Pancreas (tissue), 10 donors: ENCODE measurements around the gene KDM2A. TPM values are rescaled to one million over a fixed set of nuclear protein-coding genes. Genes with fewer than 3 reads are reported as not detected.
A peak's percentile ranks its signal among the peaks of the same experiment; 100 is the strongest.

Experiments used
- ATAC-seq, 4 donors: fragments of 200-7000 bp; cut with Tn5 transposase; one replicate each; pipeline versions ENCODE4 v1.8.0 to v1.9.1; 2020; ENCODE audit warnings: mild to moderate bottlenecking in 4 of 4, moderate library complexity in 4 of 4
- DNase-seq, 6 donors: peaks; one replicate each; pipeline ENCODE4 v3.0.0-alpha.2; 2020
- FAIRE-seq: peaks from 2 replicates; lab custom pipeline; 2012; peaks lifted over from hg19 to GRCh38; lab: Jason Lieb, UNC
- H3K27ac ChIP-seq, 4 donors: fragments of 200-600 bp; sonication (generic); 1 replicate in 3 of 4; 2 replicates in 1 of 4; pipeline versions ENCODE4 v1.5.0 to v1.8.0; 2020
- H3K27me3 ChIP-seq, 4 donors: fragments of 200-600 bp; one replicate each; pipeline ENCODE4 v1.8.0; 2021
- H3K36me3 ChIP-seq, 3 donors: fragments of 200-600 bp; sonication (generic) in 1 of 3; one replicate each; pipeline versions ENCODE4 v1.5.0 to v1.8.0; 2020 to 2021
- H3K4me1 ChIP-seq, 3 donors: fragments of 200-600 bp; one replicate each; pipeline ENCODE4 v1.8.0; 2021
- H3K4me3 ChIP-seq, 4 donors: fragments of 200-600 bp; sonication (generic) in 2 of 4; one replicate each; pipeline versions ENCODE4 v1.5.0 to v1.8.0; 2020 to 2021
- H3K9me3 ChIP-seq, 4 donors: fragments of 200-600 bp; one replicate each; pipeline ENCODE4 v1.8.0; 2021
- CTCF ChIP-seq, 4 donors: fragments of 200-600 bp; sonication (generic) in 3 of 4; IDR thresholded peaks; one replicate each; pipeline versions ENCODE4 v1.5.0 to v1.8.0; 2021; ENCODE audit warnings: antibody characterized with exemption in 4 of 4
- WGBS, 2 donors: extraction: QIAGEN DNeasy Blood & Tissue Kit; methylation state at CpG; one replicate each; pipeline ENCODE4 v1.1.7; 2013; 5-methylcytosine and 5-hydroxymethylcytosine counted together
- intact Hi-C, 3 donors: fragments of 100-400 bp; cut with DNase I; formaldehyde crosslinking; loops; one replicate each; pipeline versions ENCODE4 v1.11.1 to v1.14.2; 2022
- polyA plus RNA-seq, 2 donors: library from polyadenylated mRNA; stranded (reverse); fragments of 200-250 nt; gene quantifications; one replicate each; pipeline ENCODE4 v1.2.3, GENCODE V29; 2013
- total RNA-seq, 6 donors: library from RNA; stranded (reverse); fragmentation: NEBNext Ultra II Directional in 4 of 6; extraction: Animal tissue kit (Norgen Biotek cat#: 25700) in 4 of 6; gene quantifications; one replicate each; pipeline versions ENCODE4 v1.2.1 to v1.2.4, GENCODE V29; 2021 to 2023
- donor health status: healthy with polysubstance abuse.
- donor health status: DM: no; HTN: no; CAD: no; lungs with moderate emphysema.
- donor health status: DM: no; HTN: no; CAD: no.
- donor health status: control.
- donor health status: control.
- donor health status: Bipolar disorder and iron deficiency.
- donor health status: DM: yes; HTN: yes; CAD: no.
- donor health status: DM: no; HTN: no; CAD: no.
- donor health status: DM: no; HTN: no; CAD: no.
- donor health status: DM: yes; HTN: yes; CAD: no.

KDM2A gene
- total and polyA plus RNA-seq, 8 donors: 17.2 to 39.1 (median 22.5) TPM

GRCh38 chr11:67273260-67273990 lies 154.4 kb downstream of the KDM2A start:
- Histone ChIP-seq H3K9me3 (no peaks in the 10 kb centered on the region), H3K4me1 (peaks cover 12 to 34% (median 17%) of the 10 kb centered on the region in 3 donors), H3K27ac (peak overlapping the region in 1 of 4 donors; percentile 35), H3K36me3 (no peaks in the 10 kb centered on the region), H3K27me3 (no peaks in the 10 kb centered on the region), H3K4me3 (no peak overlapping the region)
- no peak for FAIRE-seq
- TF ChIP-seq CTCF (IDR thresholded peaks at IDR 0.05): no peak
- DNase-seq: peak in 3 of 6 donors; percentile 3 to 55 (median 37)
- no peak for ATAC-seq
- WGBS, 2 donors: 61 to 70% methylated on average over 14 of the region's 14 CpGs
- intact Hi-C loops: no loop called here

GRCh38 chr11:67274768-67275605 lies 155.9 kb downstream of the KDM2A start:
- no peaks in the 10 kb centered on the region for H3K9me3 ChIP-seq
- TF ChIP-seq CTCF (IDR thresholded peaks at IDR 0.05): no peak
- peaks cover 0 to 11% (median 2%) of the 10 kb centered on the region in 3 donors for H3K36me3 ChIP-seq
- H3K27ac ChIP-seq: peak overlapping the region in 2 of 4 donors; percentile 10 to 57
- peaks cover 0 to 18% (median 1%) of the 10 kb centered on the region in 3 donors for H3K4me1 ChIP-seq
- no peak overlapping the region for H3K4me3 ChIP-seq
- FAIRE-seq: no peak
- peak in 5 of 6 donors; percentile 31 to 70 (median 51) for DNase-seq
- ATAC-seq: no peak
- no peaks in the 10 kb centered on the region for H3K27me3 ChIP-seq
- intact Hi-C loops: no loop called here
- WGBS, 2 donors: 64 to 69% methylated on average over 34 to 35 of the region's 35 CpGs

DNA sequence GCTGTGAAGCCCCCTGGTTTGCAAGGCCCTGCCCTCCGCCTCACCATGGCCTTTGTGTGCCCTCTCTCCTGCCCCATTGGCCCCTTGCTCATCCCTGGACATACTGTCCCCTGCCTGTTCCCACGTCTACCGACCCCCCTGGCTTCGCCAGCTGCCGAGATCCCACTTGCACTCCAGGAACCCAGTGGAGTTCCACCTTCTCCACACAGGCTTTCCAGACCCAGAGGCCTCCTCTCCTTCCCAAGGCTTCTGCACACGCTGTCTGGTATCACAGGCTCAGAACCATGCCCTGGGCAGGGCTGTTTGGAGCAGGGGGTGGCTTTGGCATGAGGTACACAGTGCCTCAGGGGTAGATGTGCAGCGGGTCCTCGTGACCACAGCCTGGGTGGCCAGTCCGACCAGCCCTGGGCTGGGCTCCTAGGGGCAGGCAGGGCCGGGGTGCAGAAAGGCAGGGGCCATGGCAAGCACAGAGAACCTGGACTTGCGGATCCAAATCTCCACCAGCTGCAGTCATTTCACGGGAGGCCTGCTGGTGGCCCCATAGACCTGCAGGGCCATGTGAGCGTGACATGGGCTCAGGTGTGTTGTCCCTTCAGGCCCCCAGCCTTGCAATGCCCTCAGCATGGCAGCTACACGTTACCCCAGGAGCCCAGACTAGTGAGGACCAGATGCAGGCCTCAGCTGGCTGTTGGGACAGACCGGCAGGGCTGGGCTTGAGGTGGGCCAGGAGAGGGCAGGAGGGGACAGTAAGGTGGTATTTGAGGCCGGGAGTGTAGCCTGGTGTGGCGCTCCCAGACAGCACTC lies 156.7 kb downstream of the KDM2A start:
- peaks cover 0 to 17% (median 0%) of the 10 kb centered on the region in 3 donors for H3K4me1 ChIP-seq
- no peaks in the 10 kb centered on the region for H3K27me3 ChIP-seq
- H3K27ac ChIP-seq: peak overlapping the region in 1 of 4 donors; percentile 76
- no peaks in the 10 kb centered on the region for H3K9me3 ChIP-seq
- FAIRE-seq (no peak), DNase-seq (peak in 3 of 6 donors; percentile 21 to 54 (median 45)), ATAC-seq (no peak)
- TF ChIP-seq CTCF (IDR thresholded peaks at IDR 0.05): no peak
- no peak overlapping the region for H3K4me3 ChIP-seq
- peaks cover 0 to 18% (median 10%) of the 10 kb centered on the region in 3 donors for H3K36me3 ChIP-seq
- WGBS, 2 donors: 89 to 91% methylated on average over 17 of the region's 17 CpGs
- intact Hi-C loops: no loop called here

GRCh38 chr11:67276781-67277230 lies 157.7 kb downstream of the KDM2A start:
- H3K4me1 ChIP-seq: peaks cover 0 to 17% (median 0%) of the 10 kb centered on the region in 3 donors
- intact Hi-C loops: no loop called here
- H3K27ac ChIP-seq: peak overlapping the region in 3 of 4 donors; percentile 49 to 76 (median 59)
- no peak for TF ChIP-seq CTCF (IDR thresholded peaks at IDR 0.05)
- peak in 3 of 6 donors; percentile 34 to 60 (median 50) for DNase-seq
- H3K4me3 ChIP-seq: peak overlapping the region in 1 of 4 donors; percentile 26
- 74 to 78% methylated on average over 11 to 16 of the region's 16 CpGs for WGBS, 2 donors
- peaks cover 0 to 27% (median 18%) of the 10 kb centered on the region in 3 donors for H3K36me3 ChIP-seq
- no peaks in the 10 kb centered on the region for H3K27me3 ChIP-seq
- ATAC-seq: peak in 2 of 4 donors; percentile 33 to 50
- H3K9me3 ChIP-seq: no peaks in the 10 kb centered on the region
- no peak for FAIRE-seq
